K562 (cell line): Measurements from ENCODE around the gene LTBP1. TPM values are rescaled to one million over a fixed set of nuclear protein-coding genes. Genes with fewer than 3 reads are reported as not detected.

Experiments used
- ATAC-seq: fragments of 200-7000 bp; cut with Tn5 transposase; 3 replicates; pipeline ENCODE4 v1.9.1; 2020; ENCODE audit warnings: moderate library complexity
- BruUV-seq: library from RNA; stranded (reverse); fragments of 400-500 nt; replicated peaks from 2 replicates; lab custom pipeline; 2021; lab: Mats Ljungman, UMichigan
- CTCF ChIA-PET: fragments of 300-600 bp; formaldehyde crosslinking; extraction: SDS; loops from one replicate; lab custom pipeline; 2021; ENCODE audit warnings: low intra/inter-chr PET ratio; lab: Yijun Ruan, JAX
- POLR2A ChIA-PET: fragments of 300-600, 350-650 bp; sonication (Branson Sonifier 250); formaldehyde crosslinking; extraction: SDS; loops from one replicate; lab custom pipeline; 2021; ENCODE audit warnings: antibody characterized with exemption, inconsistent platforms; lab: Yijun Ruan, JAX
- DNase-seq, 4 experiments: peaks; one replicate each; pipeline versions ENCODE4 v3.0.0 to v3.0.0-alpha.2; 2011 to 2018; ENCODE audit warnings: low spot score in 3 of 4, mixed read lengths in 3 of 4; ENCODE audit errors: extremely low read depth in 1 of 4
- FAIRE-seq: peaks from 2 replicates; lab custom pipeline; 2011; peaks lifted over from hg19 to GRCh38; lab: Jason Lieb, UNC
- H2AFZ ChIP-seq: 2 replicates; pipeline ENCODE4 v1.6.0; 2011; ENCODE audit warnings: low read depth, low read length, control low read depth, inconsistent platforms
- H3K27ac ChIP-seq: fragments of 200-600 bp; 3 replicates; pipeline ENCODE4 v1.8.0; 2011; ENCODE audit warnings: low read depth, mild to moderate bottlenecking, control low read depth, inconsistent platforms, low read length, moderate library complexity, mixed read lengths; ENCODE audit errors: extremely low read depth
- H3K27me3 ChIP-seq, 2 experiments: fragments of 300-600 bp in 1 of 2; 2 replicates in 1 of 2; 3 replicates in 1 of 2; pipeline versions ENCODE4 v1.6.0 to v1.8.0; 2011; ENCODE audit warnings: inconsistent platforms in 2 of 2, low read length in 2 of 2, mild to moderate bottlenecking in 1 of 2, mixed read lengths in 1 of 2, moderate library complexity in 1 of 2; ENCODE audit not compliant: control insufficient read depth in 2 of 2, insufficient read depth in 2 of 2
- H3K36me3 ChIP-seq: fragments of 300-600 bp; 3 replicates; pipeline ENCODE4 v1.8.0; 2011; ENCODE audit warnings: mild to moderate bottlenecking, low read length, inconsistent platforms; ENCODE audit not compliant: control insufficient read depth, insufficient read depth
- H3K4me1 ChIP-seq, 2 experiments: fragments of 200-600 bp in 1 of 2; replicated peaks in 1 of 2; 2 replicates in 1 of 2; 3 replicates in 1 of 2; pipeline versions ENCODE4 v1.5.1 to v1.8.0; 2011; ENCODE audit warnings: inconsistent platforms in 2 of 2, low read length in 2 of 2, mild to moderate bottlenecking in 1 of 2, mixed read lengths in 1 of 2, moderate library complexity in 1 of 2; ENCODE audit not compliant: control insufficient read depth in 2 of 2, insufficient read depth in 2 of 2
- H3K4me2 ChIP-seq: 2 replicates; pipeline ENCODE4 v1.6.1; 2011; ENCODE audit warnings: low read length, control low read depth, inconsistent platforms, mixed read lengths; ENCODE audit not compliant: insufficient read depth
- H3K4me3 ChIP-seq: fragments of 200-600 bp; sonication (generic), shearing (Covaris generic); 2 replicates; pipeline ENCODE4 v1.5.1; 2016; ENCODE audit warnings: control low read depth, inconsistent platforms
- H3K79me2 ChIP-seq: fragments of 200-600 bp; 3 replicates; pipeline ENCODE4 v1.8.0; 2011; ENCODE audit warnings: low read length, inconsistent platforms; ENCODE audit not compliant: control insufficient read depth, insufficient read depth
- H3K9ac ChIP-seq, 2 experiments: 2 replicates each; pipeline versions ENCODE4 v1.6.0 to v1.6.1; 2011; ENCODE audit warnings: low read depth in 2 of 2, low read length in 2 of 2, control low read depth in 1 of 2, inconsistent platforms in 1 of 2, mild to moderate bottlenecking in 1 of 2, mixed read lengths in 1 of 2; ENCODE audit not compliant: insufficient read depth in 1 of 2
- H3K9me1 ChIP-seq: one replicate; pipeline ENCODE4 v1.6.0; 2011; ENCODE audit warnings: inconsistent platforms, mild to moderate bottlenecking, low read length, moderate library complexity; ENCODE audit not compliant: control insufficient read depth, insufficient read depth
- H3K9me3 ChIP-seq: replicated peaks from 2 replicates; pipeline ENCODE4 v1.5.1; 2011; ENCODE audit warnings: low read depth, low read length, inconsistent platforms; ENCODE audit not compliant: control insufficient read depth, insufficient read depth
- H4K20me1 ChIP-seq: replicated peaks from 2 replicates; pipeline ENCODE4 v1.6.1; 2011; ENCODE audit warnings: low read length, inconsistent platforms, mixed read lengths; ENCODE audit not compliant: control insufficient read depth, insufficient read depth
- CHD7 ChIP-seq: fragments of 200-600 bp; sonication (generic); IDR thresholded peaks from one replicate; pipeline ENCODE4 v1.6.1; 2012; ENCODE audit warnings: mild to moderate bottlenecking, low read depth, low read length, inconsistent platforms
- ILK ChIP-seq: fragments of 450-650 bp; IDR thresholded peaks from 2 replicates; pipeline ENCODE4 v1.6.1; 2016; ENCODE audit warnings: missing genetic modification characterization, low read depth, mild to moderate bottlenecking, missing compliant biosample characterization, moderate library complexity, borderline replicate concordance
- MITF ChIP-seq: IDR thresholded peaks from 2 replicates; pipeline ENCODE4 v1.6.1; 2014; ENCODE audit warnings: antibody characterized with exemption
- PCBP1 ChIP-seq: fragments of 200-400 bp; formaldehyde crosslinking; IDR thresholded peaks from 2 replicates; pipeline ENCODE4 v1.6.1; 2018; ENCODE audit warnings: mild to moderate bottlenecking, low read depth, low read length; ENCODE audit not compliant: poor library complexity, severe bottlenecking
- TAL1 ChIP-seq: fragments of 450-650 bp; IDR thresholded peaks from 2 replicates; pipeline ENCODE4 v1.6.1; 2016; ENCODE audit warnings: mild to moderate bottlenecking
- ZNF589 ChIP-seq: fragments of 200-800 bp; sonication (Bioruptor generic); IDR thresholded peaks from 2 replicates; pipeline ENCODE4 v1.6.1; 2016; ENCODE audit warnings: low read depth, missing genetic modification characterization, missing compliant biosample characterization
- WGBS: fragments of 100-300 bp; shearing (Covaris generic); methylation state at CpG from one replicate; pipeline ENCODE4 v1.1.6; 2016; ENCODE audit warnings: low coverage, mixed read lengths; ENCODE audit not compliant: insufficient coverage; ENCODE audit errors: missing lambda C conversion rate; 5-methylcytosine and 5-hydroxymethylcytosine counted together
- in situ Hi-C: fragments of 300-500 bp; cut with MboI; formaldehyde crosslinking; loops from 4 replicates; pipeline ENCODE4 v1.15.0; 2018; ENCODE audit warnings: inconsistent platforms, mixed read lengths
- intact Hi-C: fragments of 100-400 bp; cut with micrococcal nuclease; formaldehyde crosslinking; loops from 2 replicates; pipeline ENCODE4 v1.14.2; 2022
- polyA plus RNA-seq, 8 experiments: library from polyadenylated mRNA; depleted of rRNA in 4 of 8; stranded (reverse) in 5 of 8; unstranded in 3 of 8; fragments of >200 nt; fragmentation: Nextera tagmentation in 2 of 8; fragmentation: Illumina TruSeq in 1 of 8; extraction: Ambion mirVana in 2 of 8; extraction: Trizol in 1 of 8; gene quantifications; 2 replicates each; pipeline versions ENCODE4 v1.2.1 to v1.2.3, GENCODE V29; 2011 to 2014; ENCODE audit warnings: inconsistent platforms in 1 of 8, missing spikeins in 1 of 8
- total RNA-seq, 7 experiments: library from RNA; depleted of rRNA in 6 of 7; stranded (reverse); fragments of >200 nt in 6 of 7; fragmentation: Illumina TruSeq in 2 of 7; extraction: Trizol in 2 of 7; gene quantifications; 2 replicates each; pipeline versions ENCODE4 v1.2.1 to v1.2.3, GENCODE V29; 2011 to 2021; ENCODE audit warnings: low replicate concordance in 1 of 7

LTBP1 gene
- total and polyA plus RNA-seq, 9 of the 15 experiments (the other 6 are each of a cell fraction or from before 2014, with no cell fraction given) = 3.6 to 16.4 (median 8.5) TPM

- peak; percentile 76 to 87 (median 80) for DNase-seq
- no TSS peak for BruUV-seq
- WGBS = 2% methylated on average over 11 of the region's 11 CpGs
- ChIA-PET CTCF (no interaction called here), POLR2A (interaction anchor here (0.6 to 1.8 kb wide), 10 partner anchors 10 to 1315 kb away, joined by 3 to 7 read pairs (median 3); no protein-coding TSS in a partner anchor)
- no peaks in the 10 kb centered on the region for H3K9me1 ChIP-seq
- no peaks in the 10 kb centered on the region for H4K20me1 ChIP-seq
- peak; percentile 91 for ATAC-seq
- H3K79me2 ChIP-seq = no peaks in the 10 kb centered on the region
- H3K9me3 ChIP-seq = no peaks in the 10 kb centered on the region
- in situ Hi-C loops = no loop called here
- H3K27me3 ChIP-seq = no peaks in the 10 kb centered on the region
- H3K36me3 ChIP-seq = no peaks in the 10 kb centered on the region; the same call in 2 of the 3 replicates
- peak overlapping the region; percentile 47; the same call in 1 of the 2 replicates for H2AFZ ChIP-seq
- peak overlapping the region; percentile 68 for H3K4me2 ChIP-seq
- peak overlapping the region; percentile 72 for H3K27ac ChIP-seq
- FAIRE-seq = peak; percentile 96
- peak overlapping the region; percentile 32 to 44; a peak in 2 of 4 replicates for H3K9ac ChIP-seq
- H3K4me1 ChIP-seq = peaks cover 11 to 37% of the 10 kb centered on the region in 2 experiments; a peak in 4 of 5 replicates
- no peak overlapping the region for H3K4me3 ChIP-seq
- intact Hi-C loops = loop anchor here (1.0 to 10.0 kb wide), 2 partner anchors 14 to 154 kb away; no protein-coding TSS in a partner anchor
- TF ChIP-seq MITF (peak; percentile 85), PCBP1 (no peak), ZNF589 (CRISPR knock-in tag) (peak; percentile 97), ILK (tag) (no peak), CHD7 (no peak), TAL1 (peak; percentile 99)
Measured at GRCh38 chr2:33108483-33109443, 162.0 kb downstream of the LTBP1 start.
